ENCODE data around the gene TBC1D17.

The TBC1D17 gene

GRCh38 chr19:49846408-49846807, 31.1 kb upstream of the TBC1D17 start:
- Histone ChIP-seq H3K79me2 (ENCODE audit: low read length) (0 out of 2 replicates have a peak, but pooled peaks cover 3% of the 10 kb centered on the region), H4K20me1 (ENCODE audit: insufficient read depth, low read length) (no peaks in the 10 kb centered on the region), H3K9me3 (replicated peaks; ENCODE audit: insufficient read depth, low read length) (no peaks in the 10 kb centered on the region), H3K27me3 (replicated peaks; ENCODE audit: insufficient read depth, low read length) (no peaks in the 10 kb centered on the region), H3K9me2 (replicated peaks; ENCODE audit: insufficient read depth, low read length) (no peaks in the 10 kb centered on the region), H3F3A (ENCODE audit: insufficient read depth, low read length) (no peaks in the 10 kb centered on the region), H2AFZ (ENCODE audit: low read length) (no peak overlapping the region), H3K27ac (ENCODE audit: low read length) (no peak overlapping the region), H3K4me3 (ENCODE audit: low read length) (no peak overlapping the region), H3K9ac (ENCODE audit: low read length) (no peak overlapping the region), H3K4me1 (ENCODE audit: low read length) (peaks cover 3% of the 10 kb centered on the region; the same call in 1 of the 2 replicates), H3K4me2 (ENCODE audit: low read depth, low read length) (no peak overlapping the region), H3K36me3 (replicated peaks; ENCODE audit: insufficient read depth, low read length) (no peaks in the 10 kb centered on the region)
- DNase-seq, result no peak
- TF ChIP-seq EZH2phosphoT487 (IDR thresholded peaks at IDR 0.05; ENCODE audit: low read length) (no peak), EZH2 (optimal IDR thresholded peaks at IDR 0.05; ENCODE audit: low read depth, low read length) (no peak), CTCF (IDR thresholded peaks at IDR 0.05; ENCODE audit: low read length) (no peak)

GRCh38 chr19:49847731-49848696, 29.5 kb upstream of the TBC1D17 start:
- no peak overlapping the region for H3K4me3 ChIP-seq (ENCODE audit: low read length)
- H3K27ac ChIP-seq (ENCODE audit: low read length), result no peak overlapping the region

GRCh38 chr19:49848938-49849337, 28.6 kb upstream of the TBC1D17 start:
- H3F3A ChIP-seq (ENCODE audit: insufficient read depth, low read length), result peaks cover 12% of the 10 kb centered on the region
- H3K4me1 ChIP-seq (ENCODE audit: low read length), result peaks cover 15% of the 10 kb centered on the region
- no peak for DNase-seq
- H3K9ac ChIP-seq (ENCODE audit: low read length), result no peak overlapping the region
- H3K27me3 ChIP-seq (replicated peaks; ENCODE audit: insufficient read depth, low read length), result no peaks in the 10 kb centered on the region
- H3K4me2 ChIP-seq (ENCODE audit: low read depth, low read length), result no peak overlapping the region
- no peaks in the 10 kb centered on the region; the same call in 1 of the 2 replicates for H4K20me1 ChIP-seq (ENCODE audit: insufficient read depth, low read length)
- no peak overlapping the region for H3K4me3 ChIP-seq (ENCODE audit: low read length)
- no peaks in the 10 kb centered on the region for H3K9me3 ChIP-seq (replicated peaks; ENCODE audit: insufficient read depth, low read length)
- peaks cover 27% of the 10 kb centered on the region for H3K79me2 ChIP-seq (ENCODE audit: low read length)
- TF ChIP-seq EZH2 (optimal IDR thresholded peaks at IDR 0.05; ENCODE audit: low read depth, low read length) (no peak), CTCF (IDR thresholded peaks at IDR 0.05; ENCODE audit: low read length) (no peak), EZH2phosphoT487 (IDR thresholded peaks at IDR 0.05; ENCODE audit: low read length) (no peak)
- H3K36me3 ChIP-seq (replicated peaks; ENCODE audit: insufficient read depth, low read length), result no peaks in the 10 kb centered on the region
- no peak overlapping the region for H3K27ac ChIP-seq (ENCODE audit: low read length)
- H2AFZ ChIP-seq (ENCODE audit: low read length), result no peak overlapping the region
- no peaks in the 10 kb centered on the region for H3K9me2 ChIP-seq (replicated peaks; ENCODE audit: insufficient read depth, low read length)

More at GRCh38 chr19:49847731-49848696, 29.5 kb upstream of the TBC1D17 start:
- H3K4me2 ChIP-seq (ENCODE audit: low read depth, low read length), result no peak overlapping the region
- H4K20me1 ChIP-seq (ENCODE audit: insufficient read depth, low read length), result no peaks in the 10 kb centered on the region; the same call in 1 of the 2 replicates
- TF ChIP-seq CTCF (IDR thresholded peaks at IDR 0.05; ENCODE audit: low read length) (no peak), EZH2 (optimal IDR thresholded peaks at IDR 0.05; ENCODE audit: low read depth, low read length) (no peak), EZH2phosphoT487 (IDR thresholded peaks at IDR 0.05; ENCODE audit: low read length) (no peak)
- no peaks in the 10 kb centered on the region for H3K9me3 ChIP-seq (replicated peaks; ENCODE audit: insufficient read depth, low read length)
- no peaks in the 10 kb centered on the region for H3K27me3 ChIP-seq (replicated peaks; ENCODE audit: insufficient read depth, low read length)
- H3K9ac ChIP-seq (ENCODE audit: low read length), result no peak overlapping the region
- H3K9me2 ChIP-seq (replicated peaks; ENCODE audit: insufficient read depth, low read length), result no peaks in the 10 kb centered on the region
- peaks cover 17% of the 10 kb centered on the region for H3K79me2 ChIP-seq (ENCODE audit: low read length)
- peaks cover 15% of the 10 kb centered on the region for H3K4me1 ChIP-seq (ENCODE audit: low read length)
- H2AFZ ChIP-seq (ENCODE audit: low read length), result no peak overlapping the region
- H3F3A ChIP-seq (ENCODE audit: insufficient read depth, low read length), result peaks cover 12% of the 10 kb centered on the region
- DNase-seq, result no peak
- no peaks in the 10 kb centered on the region for H3K36me3 ChIP-seq (replicated peaks; ENCODE audit: insufficient read depth, low read length)

Measured in MM.1S (cell line).